ENCODE results near the gene ABHD3. TPM values are rescaled to one million over a fixed set of nuclear protein-coding genes. Genes with fewer than 3 reads are reported as not detected.

Gene ABHD3
- total and polyA plus RNA-seq, 2 donors (not counting 3 experiments of a cell fraction or from before 2014, with no cell fraction given) = 6.3 to 14.9 TPM

DNA sequence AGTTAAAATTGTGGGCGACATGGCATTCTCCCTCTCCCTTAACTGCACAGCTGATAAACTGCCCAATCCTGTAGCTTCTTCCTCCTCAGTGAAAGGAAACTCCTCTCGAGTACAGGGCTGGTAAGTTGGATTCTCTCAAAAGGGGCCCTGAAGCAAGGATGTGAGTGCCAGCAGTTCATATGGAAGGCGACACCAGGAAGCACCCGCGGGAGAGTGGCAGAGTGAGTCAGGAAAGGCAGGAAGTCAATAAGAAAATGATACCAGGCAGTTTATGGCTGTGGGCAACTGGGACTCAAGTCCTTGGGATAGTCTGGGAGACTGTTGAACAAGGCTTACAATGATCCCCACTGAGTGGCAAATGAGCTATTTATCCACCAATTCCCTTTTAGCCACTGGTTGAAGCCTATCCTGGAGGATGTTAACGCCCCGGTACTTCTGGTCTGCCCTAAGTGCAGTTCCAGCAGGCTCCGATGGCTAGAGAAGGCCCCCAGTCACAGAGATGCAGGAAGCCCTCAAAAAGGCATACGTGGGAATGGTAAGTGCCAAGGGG lies 34.8 kb downstream of the ABHD3 start:
- Histone ChIP-seq H3K79me2 (ENCODE audit: control insufficient read depth, insufficient read depth, low read length) (no peaks in the 10 kb centered on the region), H3K27me3 (ENCODE audit: control insufficient read depth in 2 of 2, insufficient read depth in 2 of 2, low read length in 2 of 2) (no peaks in the 10 kb centered on the region), H3K27ac (ENCODE audit: insufficient read depth, low read depth, low read length) (peak overlapping the region; percentile 41), H3K4me1 (ENCODE audit: control insufficient read depth, extremely low read depth, insufficient read depth, low read length) (peaks cover 13% of the 10 kb centered on the region), H3K9ac (replicated peaks; ENCODE audit: extremely low read depth, insufficient read depth, low read length) (no peak overlapping the region), H3K9me3 (replicated peaks; ENCODE audit: control insufficient read depth, insufficient read depth, low read length) (no peaks in the 10 kb centered on the region), H3K36me3 (ENCODE audit: control insufficient read depth in 2 of 2, extremely low read depth in 1 of 2, insufficient read depth in 2 of 2, low read length in 2 of 2) (no peaks in the 10 kb centered on the region), H2AFZ (ENCODE audit: low read depth, low read length) (peak overlapping the region; percentile 77), H4K20me1 (replicated peaks; ENCODE audit: control insufficient read depth, extremely low read depth, insufficient read depth, low read length) (no peaks in the 10 kb centered on the region), H3K4me3 (replicated peaks in 1 of 3; ENCODE audit: insufficient read depth in 1 of 3, low read depth in 1 of 3, low read length in 3 of 3) (no peak overlapping the region), H3K4me2 (ENCODE audit: insufficient read depth, low read length) (peak overlapping the region; percentile 23), H3K9me1 (replicated peaks; ENCODE audit: control insufficient read depth, extremely low read depth, insufficient read depth, low read length) (no peaks in the 10 kb centered on the region)
- CTCF ChIA-PET = interaction anchor here (1.1 to 1.7 kb wide), 5 partner anchors 9 to 69 kb away, joined by 3 to 8 read pairs (median 3); partner anchors contain the start of gene ESCO1
- dilution Hi-C loops (cut with MboI; ENCODE audit: extremely low pct_ligation_motif_present, low sequenced_read_pairs) (no loop called here), intact Hi-C loops (cut with micrococcal nuclease) (loop anchor here (5.0 kb wide), 1 partner anchor 47 kb away; no protein-coding TSS in a partner anchor)
- POLR2A ChIA-PET = no interaction called here
- DNase-seq (ENCODE audit: low read depth, low spot score) (peak; percentile 61), FAIRE-seq (peak; percentile 77)
- TF ChIP-seq FOS (IDR thresholded peaks at IDR 0.05; ENCODE audit: borderline replicate concordance, insufficient read depth, low read length) = peak; percentile 48
- TF ChIP-seq EZH2 (IDR thresholded peaks at IDR 0.05; ENCODE audit: borderline replicate concordance, low read depth, low read length, severe bottlenecking) = no peak
- no TSS peak for BruUV-seq (replicated peaks)

DNA sequence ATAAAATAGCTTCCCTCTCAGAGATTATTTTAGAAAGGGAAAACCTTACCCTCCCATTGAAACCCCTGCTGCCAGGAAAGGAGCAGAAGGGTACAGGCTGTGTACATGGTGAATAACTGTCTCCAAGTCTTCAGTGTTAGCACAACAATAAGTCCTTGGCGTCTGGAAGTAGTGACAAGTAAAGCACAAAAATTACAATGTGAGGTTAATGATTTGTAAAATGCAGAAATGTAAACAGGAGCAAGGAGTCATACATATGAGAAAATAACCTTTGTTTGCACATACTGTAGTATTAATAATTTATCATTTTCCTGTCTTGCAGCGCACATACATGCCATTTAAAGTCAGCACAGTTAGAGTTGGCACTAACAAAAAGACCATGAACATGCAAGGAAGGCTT lies 40.5 kb downstream of the ABHD3 start:
- no peaks in the 10 kb centered on the region for H3K79me2 ChIP-seq (ENCODE audit: control insufficient read depth, insufficient read depth, low read length)
- BruUV-seq (replicated peaks) = no TSS peak
- H3K9me1 ChIP-seq (replicated peaks; ENCODE audit: control insufficient read depth, extremely low read depth, insufficient read depth, low read length) = no peaks in the 10 kb centered on the region
- intact Hi-C loops (cut with micrococcal nuclease) (no loop called here), dilution Hi-C loops (cut with MboI; ENCODE audit: extremely low pct_ligation_motif_present, low sequenced_read_pairs) (no loop called here)
- FAIRE-seq = no peak
- H3K4me2 ChIP-seq (ENCODE audit: insufficient read depth, low read length) = no peak overlapping the region
- H3K4me3 ChIP-seq (replicated peaks in 1 of 3; ENCODE audit: insufficient read depth in 1 of 3, low read depth in 1 of 3, low read length in 3 of 3) = no peak overlapping the region
- H3K36me3 ChIP-seq (ENCODE audit: control insufficient read depth in 2 of 2, extremely low read depth in 1 of 2, insufficient read depth in 2 of 2, low read length in 2 of 2) = no peaks in the 10 kb centered on the region
- DNase-seq (ENCODE audit: low read depth, low spot score) = no peak
- no peak overlapping the region for H2AFZ ChIP-seq (ENCODE audit: low read depth, low read length)
- no peaks in the 10 kb centered on the region for H3K4me1 ChIP-seq (ENCODE audit: control insufficient read depth, extremely low read depth, insufficient read depth, low read length)
- no peaks in the 10 kb centered on the region for H4K20me1 ChIP-seq (replicated peaks; ENCODE audit: control insufficient read depth, extremely low read depth, insufficient read depth, low read length)
- H3K27ac ChIP-seq (ENCODE audit: insufficient read depth, low read depth, low read length) = no peak overlapping the region
- no peaks in the 10 kb centered on the region for H3K9me3 ChIP-seq (replicated peaks; ENCODE audit: control insufficient read depth, insufficient read depth, low read length)
- no peaks in the 10 kb centered on the region for H3K27me3 ChIP-seq (ENCODE audit: control insufficient read depth in 2 of 2, insufficient read depth in 2 of 2, low read length in 2 of 2)
- ChIA-PET POLR2A (no interaction called here), CTCF (no interaction called here)
- H3K9ac ChIP-seq (replicated peaks; ENCODE audit: extremely low read depth, insufficient read depth, low read length) = no peak overlapping the region
- TF ChIP-seq POLR2A (IDR thresholded peaks at IDR 0.05; ENCODE audit: low read depth, low read length) = no peak
- no peak for TF ChIP-seq POLR2AphosphoS5 (IDR thresholded peaks at IDR 0.05; ENCODE audit: insufficient read depth, low read depth, low read length)
- TF ChIP-seq, protein P1, sequence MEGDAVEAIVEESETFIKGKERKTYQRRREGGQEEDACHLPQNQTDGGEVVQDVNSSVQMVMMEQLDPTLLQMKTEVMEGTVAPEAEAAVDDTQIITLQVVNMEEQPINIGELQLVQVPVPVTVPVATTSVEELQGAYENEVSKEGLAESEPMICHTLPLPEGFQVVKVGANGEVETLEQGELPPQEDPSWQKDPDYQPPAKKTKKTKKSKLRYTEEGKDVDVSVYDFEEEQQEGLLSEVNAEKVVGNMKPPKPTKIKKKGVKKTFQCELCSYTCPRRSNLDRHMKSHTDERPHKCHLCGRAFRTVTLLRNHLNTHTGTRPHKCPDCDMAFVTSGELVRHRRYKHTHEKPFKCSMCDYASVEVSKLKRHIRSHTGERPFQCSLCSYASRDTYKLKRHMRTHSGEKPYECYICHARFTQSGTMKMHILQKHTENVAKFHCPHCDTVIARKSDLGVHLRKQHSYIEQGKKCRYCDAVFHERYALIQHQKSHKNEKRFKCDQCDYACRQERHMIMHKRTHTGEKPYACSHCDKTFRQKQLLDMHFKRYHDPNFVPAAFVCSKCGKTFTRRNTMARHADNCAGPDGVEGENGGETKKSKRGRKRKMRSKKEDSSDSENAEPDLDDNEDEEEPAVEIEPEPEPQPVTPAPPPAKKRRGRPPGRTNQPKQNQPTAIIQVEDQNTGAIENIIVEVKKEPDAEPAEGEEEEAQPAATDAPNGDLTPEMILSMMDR (IDR thresholded peaks at IDR 0.05; ENCODE audit: extremely low read depth in 1 of 2, insufficient read depth in 1 of 2, low read depth in 1 of 2, low read length in 2 of 2) = no peak
- no peak for TF ChIP-seq FOS (IDR thresholded peaks at IDR 0.05; ENCODE audit: borderline replicate concordance, insufficient read depth, low read length)
- no peak for TF ChIP-seq EZH2 (IDR thresholded peaks at IDR 0.05; ENCODE audit: borderline replicate concordance, low read depth, low read length, severe bottlenecking)
- no peak for TF ChIP-seq GATA2 (IDR thresholded peaks at IDR 0.05; ENCODE audit: insufficient read depth, insufficient read length, low read depth, low read length)
- TF ChIP-seq MYC (IDR thresholded peaks at IDR 0.05; ENCODE audit: low read depth, low read length) = no peak
- TF ChIP-seq, protein P2, sequence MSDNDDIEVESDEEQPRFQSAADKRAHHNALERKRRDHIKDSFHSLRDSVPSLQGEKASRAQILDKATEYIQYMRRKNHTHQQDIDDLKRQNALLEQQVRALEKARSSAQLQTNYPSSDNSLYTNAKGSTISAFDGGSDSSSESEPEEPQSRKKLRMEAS (IDR thresholded peaks at IDR 0.05; ENCODE audit: insufficient read depth, insufficient read length) = no peak
- no peak for TF ChIP-seq JUN (IDR thresholded peaks at IDR 0.05; ENCODE audit: borderline replicate concordance, insufficient read depth, insufficient read length, low read depth)

Measured in endothelial cell of umbilical vein (primary cell).